Fibroblast of gingiva (primary cell): ENCODE measurements around the gene PTPRG.
A peak's percentile ranks its signal among the peaks of the same experiment; 100 is the strongest.

Experiments
- DNase-seq: peaks from one replicate; pipeline ENCODE4 v3.0.0-alpha.2; 2011; ENCODE audit warnings: low read depth

PTPRG gene

DNA sequence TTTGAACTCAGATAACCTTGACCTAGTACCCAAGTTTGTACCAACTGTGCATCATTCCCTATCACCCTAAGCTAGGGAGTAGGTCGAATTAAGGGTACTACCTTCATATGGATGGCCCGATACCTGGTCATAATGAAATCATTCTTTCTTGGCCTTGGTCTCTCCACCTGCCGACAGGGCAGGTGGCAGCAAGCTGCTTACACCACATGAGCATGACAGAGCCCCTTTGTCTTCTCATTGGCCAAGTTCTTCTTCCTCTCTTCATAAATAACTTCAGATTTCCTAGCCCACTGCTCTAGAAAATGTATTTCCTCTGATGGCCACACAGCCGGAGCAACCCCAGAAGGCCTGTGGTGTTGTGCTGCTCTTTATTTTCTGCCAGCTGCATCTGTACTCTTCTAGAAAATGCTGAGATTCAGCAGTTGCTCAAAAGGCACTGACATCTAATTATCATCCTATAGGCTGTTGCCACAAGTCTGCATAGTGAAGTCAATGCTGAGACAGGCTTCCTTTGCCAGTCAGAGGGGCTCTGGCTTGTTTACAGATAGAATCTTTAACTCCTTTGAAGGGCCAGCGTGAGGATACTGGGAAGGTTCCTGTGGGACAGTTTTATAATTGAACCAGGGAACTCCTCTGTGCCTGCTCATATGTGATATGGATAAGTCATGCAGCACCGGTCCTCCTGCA lies 304.2 kb downstream of the PTPRG start:
- no peak for DNase-seq

DNA sequence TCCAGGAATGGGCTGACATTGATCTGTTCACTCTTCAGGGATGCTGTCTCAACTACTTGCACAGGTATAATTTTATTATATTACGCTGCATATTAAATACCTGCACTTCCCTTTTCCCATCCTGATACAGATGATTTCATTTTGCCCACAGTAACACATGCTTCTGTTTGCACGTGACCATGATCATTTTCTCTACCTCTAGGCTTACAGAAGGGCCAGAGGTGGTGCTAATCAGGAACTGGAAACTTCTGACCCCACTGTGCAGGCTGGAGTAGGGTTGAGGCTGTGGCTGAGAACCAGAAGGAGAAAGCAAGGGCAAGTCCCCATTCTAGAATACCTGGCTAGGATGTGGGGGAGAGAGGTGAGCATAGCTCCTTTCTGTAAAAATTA lies 304.8 kb downstream of the PTPRG start:
- DNase-seq = no peak

DNA sequence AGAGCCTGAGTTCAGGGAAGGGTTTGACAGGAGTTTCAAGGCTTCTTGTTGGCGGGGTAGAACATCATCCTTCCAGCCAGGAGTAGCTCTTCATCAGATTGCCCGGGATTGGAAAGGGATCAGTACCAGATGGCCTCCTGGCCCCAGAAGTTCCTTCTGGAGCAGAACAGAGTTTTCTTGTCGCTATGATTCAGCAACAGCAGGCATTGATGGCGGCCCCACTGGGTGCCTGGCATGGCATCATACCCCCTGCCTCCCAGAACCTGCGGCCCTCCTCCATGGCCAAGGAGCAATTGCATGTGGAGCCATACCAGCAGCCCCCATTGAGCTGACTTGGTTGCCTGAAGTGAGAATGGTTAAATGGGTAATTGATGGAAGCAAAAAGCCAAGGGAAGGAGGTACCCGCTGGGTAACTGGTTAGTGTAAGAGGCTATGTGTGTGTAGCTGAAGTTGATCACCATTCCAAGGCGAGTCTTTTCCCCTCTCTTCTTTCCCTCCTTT lies 305.6 kb downstream of the PTPRG start:
- no peak for DNase-seq

DNA sequence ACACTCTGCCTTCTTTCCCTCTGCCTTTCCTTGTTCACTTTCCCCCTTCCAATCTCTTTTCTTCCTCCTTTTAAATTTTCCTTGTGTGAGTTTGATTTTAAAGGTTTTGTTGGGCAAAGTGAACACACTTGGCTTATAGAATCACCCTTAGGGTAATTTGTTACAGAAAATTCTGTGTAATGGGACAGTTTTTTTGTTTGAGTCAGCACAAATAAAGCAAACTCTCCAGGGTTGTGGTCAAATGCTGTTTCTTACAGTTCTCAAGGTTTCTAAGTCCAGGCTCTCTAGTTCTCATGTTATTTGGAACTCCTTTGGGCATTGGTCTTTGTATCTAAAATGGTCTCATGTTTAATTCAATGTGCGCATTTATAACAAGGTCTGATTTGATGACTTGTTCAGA lies 307.1 kb downstream of the PTPRG start:
- no peak for DNase-seq

DNA sequence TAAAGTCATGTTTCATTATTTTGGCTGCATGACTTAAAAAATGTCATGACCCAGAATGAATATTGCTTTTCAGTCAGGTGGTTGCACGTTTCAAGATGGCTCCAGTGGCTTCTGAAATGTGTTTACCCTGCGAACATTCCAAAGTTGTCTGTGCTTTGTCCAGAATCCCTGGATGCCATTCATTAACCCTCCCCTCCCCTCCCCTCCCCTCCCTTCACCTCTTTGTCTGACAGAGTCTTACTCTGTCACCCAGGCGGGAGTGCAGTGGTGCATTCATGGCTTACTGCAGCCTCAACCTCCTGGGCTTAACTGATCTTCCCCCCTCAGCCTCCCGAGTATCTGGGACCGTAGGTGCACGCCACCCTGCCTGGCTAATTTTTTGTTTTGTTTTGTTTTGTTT lies 308.0 kb downstream of the PTPRG start:
- DNase-seq = no peak

DNA sequence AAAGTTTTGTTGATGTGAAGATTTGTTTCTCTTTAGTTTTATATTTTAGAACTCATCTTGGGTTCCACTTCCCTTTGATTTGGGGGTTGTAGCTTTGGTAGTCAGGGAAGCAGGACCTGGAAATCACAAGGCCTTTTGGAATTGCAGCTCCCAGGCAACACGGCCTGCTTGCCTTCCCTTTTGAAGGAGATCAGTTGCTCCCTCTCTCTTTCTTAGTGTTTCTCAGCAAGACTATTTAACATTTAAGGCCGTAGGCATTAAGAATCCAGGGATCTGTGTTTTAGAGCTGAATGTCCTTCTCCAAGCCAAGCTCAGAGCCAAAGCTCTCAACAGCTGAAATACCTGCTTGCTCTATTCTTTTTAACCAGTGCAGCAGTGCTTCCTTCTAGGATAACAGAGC lies 310.3 kb downstream of the PTPRG start:
- DNase-seq = no peak

DNA sequence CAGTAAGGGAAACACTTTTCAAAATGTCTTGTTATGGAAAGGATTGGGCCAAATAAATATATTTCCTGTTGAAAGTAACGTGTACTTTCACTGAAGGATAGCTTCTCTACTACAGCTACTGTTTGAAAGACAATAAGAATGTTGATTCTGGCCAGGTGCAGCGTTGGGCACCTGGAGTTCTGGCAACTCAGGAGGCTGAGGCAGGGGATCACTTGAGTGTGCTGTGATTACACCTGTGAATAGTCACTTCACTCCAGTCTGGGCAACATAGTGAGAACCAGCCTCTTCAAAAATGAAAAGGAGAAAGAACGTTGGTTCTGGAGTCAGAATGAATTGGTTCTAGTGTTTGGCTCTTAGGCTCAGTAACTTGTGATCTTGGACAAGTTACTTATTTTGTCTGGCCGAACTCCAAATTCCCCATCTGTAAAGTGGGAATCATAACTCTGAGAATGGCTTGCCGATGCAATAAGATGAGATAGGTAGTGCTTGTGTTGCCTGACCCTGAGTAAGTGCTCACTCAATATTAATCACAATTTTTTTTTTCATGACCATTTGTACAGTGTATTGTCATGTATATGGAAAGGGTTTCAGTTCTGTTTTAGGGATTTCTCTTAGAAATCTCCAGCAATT lies 310.8 kb downstream of the PTPRG start:
- no peak for DNase-seq

DNA sequence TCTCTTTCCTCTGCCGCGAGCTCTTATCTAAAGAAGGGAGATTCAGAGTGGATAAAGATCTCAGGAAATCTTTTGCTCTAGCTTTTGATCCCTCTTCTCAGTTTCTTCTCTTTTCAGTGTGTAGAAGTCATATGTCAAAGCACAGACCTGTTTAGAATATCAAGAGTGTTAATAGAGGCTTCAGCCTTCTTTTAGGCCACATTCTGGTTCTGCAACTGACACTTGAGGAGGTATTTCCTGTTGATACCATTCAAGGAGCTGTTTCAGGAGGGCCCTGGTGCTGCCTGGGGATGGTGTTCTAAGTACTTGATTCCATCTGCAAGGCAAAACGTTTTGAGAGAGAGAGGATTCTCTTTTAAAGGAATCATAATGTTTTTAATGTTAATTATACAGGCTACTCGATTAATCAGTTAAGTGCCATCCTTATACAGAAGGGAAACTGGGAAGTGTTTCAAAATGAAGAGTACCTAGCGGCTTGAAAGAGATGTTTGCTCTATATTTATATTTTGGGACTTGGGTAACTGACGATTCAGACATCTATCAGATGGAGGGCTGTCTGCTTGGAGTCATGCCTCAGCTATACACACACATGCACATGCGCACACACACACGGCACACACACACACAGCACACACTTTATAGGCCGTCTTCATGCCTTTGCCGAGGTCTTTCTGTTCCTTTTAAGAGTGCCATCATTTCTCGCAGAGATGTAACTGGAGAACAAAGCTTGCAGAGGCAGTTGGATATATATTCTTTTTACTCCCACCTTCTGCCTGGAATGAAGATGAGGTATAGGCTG lies 313.9 kb downstream of the PTPRG start:
- peak; percentile 40 for DNase-seq

DNA sequence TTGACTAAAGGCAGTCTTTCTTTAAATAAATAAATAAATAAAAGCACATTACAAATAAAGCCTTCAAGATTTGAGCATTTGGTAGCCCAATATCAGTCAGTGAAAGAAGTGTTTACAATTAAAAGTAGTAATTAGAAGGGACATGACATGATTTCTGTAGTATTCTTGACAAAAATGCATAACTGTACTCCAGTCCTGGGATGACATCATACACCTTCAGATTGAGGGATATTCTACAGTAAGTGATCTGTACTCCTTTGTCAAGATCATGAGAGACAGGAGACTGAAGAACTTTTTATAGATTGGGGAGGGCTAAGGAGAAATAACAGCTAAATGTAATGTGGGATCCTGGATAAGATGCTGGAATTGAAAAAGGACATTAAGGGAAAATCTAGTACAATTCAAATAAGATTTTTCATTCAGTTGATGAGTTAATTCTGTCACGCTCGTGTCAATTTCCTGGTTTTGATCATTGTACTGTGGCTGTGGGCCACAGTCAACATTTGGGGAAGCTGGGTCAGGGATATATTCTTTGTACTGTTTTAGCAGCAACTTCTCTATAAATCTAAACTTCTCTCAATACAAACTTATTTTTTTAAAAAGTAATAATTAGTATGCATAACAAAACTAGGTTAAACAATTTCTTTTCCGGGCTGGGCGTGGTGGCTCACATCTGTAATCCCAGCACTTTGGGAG lies 314.8 kb downstream of the PTPRG start:
- DNase-seq = no peak

DNA sequence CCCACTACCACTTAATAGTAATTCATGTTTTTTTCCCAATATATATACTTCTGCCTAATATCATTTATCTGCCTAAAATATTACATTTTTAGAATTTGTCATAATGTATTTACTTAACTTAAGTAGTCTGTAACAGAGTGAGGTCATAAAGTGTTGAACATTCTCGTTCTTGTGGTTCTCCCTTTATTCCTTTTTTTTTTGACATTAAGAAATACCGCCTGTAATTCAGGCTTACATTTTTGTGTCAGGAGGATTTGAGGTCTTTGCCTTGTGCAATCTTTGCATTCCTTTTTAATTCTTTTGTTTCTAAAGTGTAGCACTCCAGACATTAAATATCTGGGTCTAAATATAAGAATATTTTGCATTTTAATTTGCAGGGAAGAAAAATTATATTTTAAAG lies 315.4 kb downstream of the PTPRG start:
- peak; percentile 84 for DNase-seq

DNA sequence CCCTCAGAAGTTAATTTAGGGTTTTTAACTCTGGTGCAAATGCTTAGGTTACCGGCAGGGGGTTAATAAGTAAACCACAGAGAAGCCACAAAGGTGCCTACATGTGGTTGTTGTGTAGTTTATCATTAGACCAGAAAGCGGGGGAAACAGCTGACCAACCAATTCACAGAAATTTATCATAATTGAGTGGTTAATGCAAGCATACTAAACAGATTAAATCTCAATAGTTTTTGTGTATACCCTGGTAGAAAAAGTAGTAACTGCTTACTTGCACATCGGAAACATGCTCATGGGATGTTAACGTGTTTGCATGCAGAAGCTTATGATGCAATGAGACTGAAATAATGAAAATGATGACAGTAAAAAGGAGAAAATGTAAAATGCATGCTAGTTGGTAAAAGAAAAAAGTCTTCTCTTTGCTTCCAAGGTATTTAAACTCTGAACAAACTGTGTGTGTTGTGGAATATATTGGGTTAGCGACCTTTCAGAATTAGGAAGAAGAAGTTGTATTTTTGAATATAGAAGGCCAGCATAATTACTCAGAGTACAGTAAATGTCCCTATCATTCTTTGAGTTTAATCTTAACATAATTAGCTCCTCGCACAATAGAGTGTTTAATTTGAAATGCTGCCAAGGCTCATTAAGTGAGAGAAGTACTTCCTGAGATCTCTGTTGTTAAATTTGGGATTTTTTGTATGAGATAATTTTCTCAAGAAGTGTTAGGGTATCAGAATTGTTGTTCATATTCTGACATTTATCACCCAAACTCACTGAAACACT lies 316.2 kb downstream of the PTPRG start:
- DNase-seq = peak; percentile 42

DNA sequence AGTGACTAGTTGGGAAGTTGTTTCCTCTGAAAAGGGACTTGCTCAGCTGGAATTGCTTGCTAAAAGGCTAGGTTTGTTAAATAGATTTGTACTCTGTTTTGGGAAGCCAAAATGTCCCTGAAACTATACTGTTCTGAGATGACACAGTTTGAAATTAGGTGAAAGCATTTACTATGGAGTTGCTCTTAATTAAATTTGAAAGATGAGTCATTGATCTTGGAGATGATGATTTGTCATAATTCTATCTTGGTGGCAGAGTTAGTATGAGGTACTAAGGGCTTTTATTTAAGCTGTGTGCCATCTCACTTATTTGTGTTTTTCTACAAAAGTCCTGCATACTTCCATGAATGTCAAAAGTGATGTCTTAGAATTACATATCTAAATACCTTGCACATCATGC lies 320.9 kb downstream of the PTPRG start:
- no peak for DNase-seq

DNA sequence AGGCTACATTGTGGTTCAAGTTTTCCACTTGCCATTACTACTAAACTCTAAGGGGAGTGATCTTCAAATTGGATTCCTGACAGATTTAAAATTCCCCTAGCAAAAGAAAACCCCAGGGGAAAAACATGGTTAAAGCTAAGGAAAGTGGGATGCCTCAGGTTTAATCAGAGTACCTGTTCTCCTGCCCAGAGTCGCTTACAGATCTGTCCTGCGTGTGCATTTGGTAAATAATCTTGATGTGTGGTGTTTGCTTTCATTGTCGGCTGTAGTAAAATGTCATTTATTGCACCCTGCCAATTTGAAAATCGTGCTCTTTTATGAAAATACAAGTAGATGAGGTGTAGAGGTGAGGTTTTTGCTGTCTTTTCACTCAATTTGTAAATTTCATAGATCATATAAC lies 323.4 kb downstream of the PTPRG start:
- no peak for DNase-seq

DNA sequence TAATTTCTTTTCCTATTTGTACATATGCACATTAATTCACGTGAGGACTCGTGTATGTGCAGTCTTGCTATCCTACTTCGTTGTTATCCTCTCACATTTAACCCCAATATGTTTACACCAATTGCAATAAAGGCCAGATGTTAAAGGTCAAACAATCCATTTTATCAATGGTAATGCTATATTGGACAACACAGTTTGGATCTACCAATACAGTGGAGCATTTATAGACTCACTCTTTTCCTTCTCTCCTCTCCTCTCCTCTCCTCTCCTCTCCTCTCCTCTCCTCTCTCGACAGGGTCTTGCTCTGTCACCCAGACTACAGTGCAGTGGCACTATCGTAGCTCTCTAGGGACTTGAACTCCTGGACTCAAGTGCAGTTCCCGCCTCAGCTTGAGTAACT lies 324.0 kb downstream of the PTPRG start:
- DNase-seq = no peak

DNA sequence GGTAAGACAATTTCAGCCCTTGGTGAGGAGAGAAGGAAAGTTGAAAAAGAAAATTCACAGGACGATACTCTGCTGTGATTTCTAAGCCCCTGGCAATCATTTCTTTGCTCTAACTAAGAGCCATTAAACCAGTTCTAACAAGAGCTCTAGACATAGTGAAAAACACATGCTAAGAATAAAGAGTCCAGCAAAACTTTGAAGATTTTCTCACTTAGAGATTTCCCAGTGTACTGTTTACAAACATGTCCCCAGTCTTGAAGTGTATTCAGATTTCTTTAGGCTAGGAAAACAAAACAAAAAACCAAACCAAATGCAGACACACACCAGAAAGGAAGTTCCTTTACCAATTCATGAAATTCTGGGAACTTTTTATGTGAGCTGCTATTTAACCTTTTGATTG lies 325.8 kb downstream of the PTPRG start:
- no peak for DNase-seq

DNA sequence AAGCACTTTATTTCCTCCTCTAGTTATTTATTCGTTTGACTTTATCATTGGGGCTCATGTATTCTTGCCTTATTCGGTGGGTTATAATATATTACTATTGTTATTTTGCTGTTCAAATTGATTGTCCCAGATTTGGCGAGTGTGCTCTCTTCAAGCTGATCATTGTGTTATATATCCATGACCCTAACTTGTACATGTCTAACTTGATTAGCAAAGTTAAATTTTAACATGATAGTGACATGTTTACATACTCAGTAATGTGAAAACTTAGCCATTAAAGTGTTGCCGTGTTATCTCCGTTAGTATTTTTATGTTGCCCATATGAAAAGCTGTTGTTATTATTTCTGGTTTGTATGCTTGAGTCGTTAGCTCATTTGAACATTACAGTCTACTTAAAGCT lies 327.9 kb downstream of the PTPRG start:
- no peak for DNase-seq

DNA sequence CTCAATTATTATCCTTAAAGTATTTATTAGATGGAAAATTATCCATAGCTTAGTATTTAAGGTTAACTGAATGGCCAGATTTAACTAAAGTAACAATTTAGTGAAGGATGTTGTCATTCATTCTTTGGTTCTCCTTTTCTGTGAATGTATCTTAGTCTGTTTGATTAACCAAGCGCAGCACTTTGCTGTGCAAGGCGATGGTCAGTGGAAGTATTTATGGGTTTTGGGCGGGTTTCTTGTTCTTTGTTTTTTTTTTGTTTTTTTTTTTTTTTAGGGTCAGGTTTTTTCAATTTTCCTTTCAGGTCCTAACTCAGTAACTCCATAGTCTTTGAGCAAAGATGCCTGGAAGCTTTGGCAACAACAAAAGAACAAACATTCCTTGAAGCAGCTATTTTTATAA lies 328.8 kb downstream of the PTPRG start:
- DNase-seq = no peak

DNA sequence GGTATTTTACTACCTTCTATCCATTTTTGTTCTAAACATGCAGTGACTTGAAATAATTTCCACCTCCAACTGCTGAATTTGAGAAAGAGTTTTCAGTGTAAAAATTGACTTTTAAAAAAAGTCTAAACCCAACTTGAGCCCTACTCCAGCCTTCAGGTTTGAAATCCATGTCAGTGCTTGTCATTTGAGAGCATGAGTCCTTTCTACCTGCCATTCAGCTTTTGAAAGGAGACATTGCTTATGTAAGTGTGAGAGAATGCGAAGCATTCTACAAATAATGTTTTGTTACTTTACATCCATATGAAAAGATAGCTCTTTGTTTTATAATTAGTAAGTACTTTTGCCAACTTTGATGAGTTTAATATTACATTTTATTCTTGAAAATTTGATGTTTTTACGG lies 329.2 kb downstream of the PTPRG start:
- no peak for DNase-seq

DNA sequence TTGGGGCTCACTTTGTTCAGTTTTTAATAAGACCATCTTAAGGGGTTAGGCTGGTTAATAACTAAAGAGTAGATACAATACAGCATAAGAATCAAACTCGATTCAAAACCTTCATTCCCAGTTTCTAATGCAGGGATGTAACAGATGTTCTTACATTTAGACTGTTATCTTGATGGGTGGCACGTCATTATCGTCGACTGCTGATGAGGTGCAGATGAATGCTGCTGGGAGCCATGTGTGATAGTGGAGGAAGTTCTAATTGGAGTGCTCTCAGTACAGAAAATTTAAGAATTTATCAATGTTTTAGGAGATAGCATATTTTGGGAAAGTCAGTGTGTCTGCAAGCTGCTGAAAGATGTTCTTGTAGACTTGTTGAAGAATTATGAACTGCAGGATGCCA lies 331.5 kb downstream of the PTPRG start:
- DNase-seq = no peak

DNA sequence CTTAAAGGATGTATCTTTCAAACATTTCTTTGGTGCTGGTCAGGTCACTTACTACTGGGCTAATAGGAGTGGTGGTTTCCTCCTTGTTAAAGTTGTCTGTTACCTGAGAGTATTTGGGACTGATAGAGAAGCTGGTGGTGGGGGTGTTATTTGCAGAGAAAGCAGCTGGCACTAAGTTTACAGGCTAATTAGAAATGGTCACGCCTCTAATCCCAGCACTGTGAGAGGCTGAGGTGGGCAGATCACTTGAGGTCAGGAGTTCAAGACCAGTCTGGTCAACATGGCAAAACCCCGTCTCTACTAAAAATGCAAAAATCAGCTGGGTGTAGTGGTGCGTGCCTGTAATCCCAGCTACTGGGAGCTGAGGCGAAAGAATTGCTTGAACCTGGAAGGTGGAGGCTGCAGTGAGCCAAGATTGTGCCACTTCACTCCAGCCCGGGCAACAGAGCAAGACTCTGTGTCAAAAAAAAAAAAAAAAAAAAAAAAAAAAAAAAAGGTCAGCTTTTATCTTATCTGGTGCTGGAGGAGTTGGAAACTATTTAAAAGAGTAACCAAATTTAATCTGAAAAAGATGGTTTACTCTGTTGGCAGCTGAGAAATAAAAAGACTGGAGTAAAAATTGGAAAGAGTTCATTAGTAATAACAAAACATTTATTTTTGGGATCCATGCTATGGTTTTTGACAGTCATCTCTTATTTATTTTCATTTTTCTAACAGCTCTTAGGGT lies 332.6 kb downstream of the PTPRG start:
- no peak for DNase-seq
